Fibroblast of skin of abdomen (primary cell): ENCODE data around the gene ADAMTS2.

ENCODE experiments used
- DNase-seq: peaks from one replicate; pipeline ENCODE4 v3.0.0-alpha.2; 2013

Gene ADAMTS2

GRCh38 chr5:179192185-179192890 lies 152.9 kb downstream of the ADAMTS2 start:
- no peak for DNase-seq

- DNase-seq = no peak
Measured at GRCh38 chr5:179191506-179192184, 153.6 kb downstream of the ADAMTS2 start.

GRCh38 chr5:179190851-179191505 lies 154.3 kb downstream of the ADAMTS2 start:
- no peak for DNase-seq

- DNase-seq = no peak
Measured at GRCh38 chr5:179188636-179189035, 156.6 kb downstream of the ADAMTS2 start.

GRCh38 chr5:179187681-179188575 lies 157.3 kb downstream of the ADAMTS2 start:
- no peak for DNase-seq

- DNase-seq = no peak
Measured at GRCh38 chr5:179187229-179187678, 158.0 kb downstream of the ADAMTS2 start.

GRCh38 chr5:179186801-179187200 lies 158.5 kb downstream of the ADAMTS2 start:
- DNase-seq = no peak

- no peak for DNase-seq
Measured at GRCh38 chr5:179185941-179186411, 159.3 kb downstream of the ADAMTS2 start.

GRCh38 chr5:179185256-179185940 lies 159.9 kb downstream of the ADAMTS2 start:
- no peak for DNase-seq

- no peak for DNase-seq
Measured at GRCh38 chr5:179184521-179185050, 160.7 kb downstream of the ADAMTS2 start.

- no peak for DNase-seq
Measured at GRCh38 chr5:179183481-179183880, 161.8 kb downstream of the ADAMTS2 start.

GRCh38 chr5:179182601-179183000 lies 162.7 kb downstream of the ADAMTS2 start:
- no peak for DNase-seq

- DNase-seq = no peak
Measured at GRCh38 chr5:179181988-179182387, 163.3 kb downstream of the ADAMTS2 start.

GRCh38 chr5:179180921-179181645 lies 164.2 kb downstream of the ADAMTS2 start:
- no peak for DNase-seq

GRCh38 chr5:179180061-179180610 lies 165.1 kb downstream of the ADAMTS2 start:
- no peak for DNase-seq

GRCh38 chr5:179177711-179178575 lies 167.3 kb downstream of the ADAMTS2 start:
- no peak for DNase-seq

- no peak for DNase-seq
Measured at GRCh38 chr5:179176571-179177230, 168.6 kb downstream of the ADAMTS2 start.

- DNase-seq = no peak
Measured at GRCh38 chr5:179176166-179176565, 169.1 kb downstream of the ADAMTS2 start.
